SK-N-DZ (cell line): Measurements from ENCODE around the gene ARSK.

ENCODE experiments used
- DNase-seq: peaks from one replicate; pipeline ENCODE4 v3.0.0-alpha.2; 2015; ENCODE audit warnings: low spot score
- small RNA-seq, 2 experiments: library from RNA; depleted of rRNA; stranded (forward); fragments of <200 nt; gene quantifications; one replicate each; pipeline ENCODE3, GENCODE V24; 2014

The ARSK gene

DNA sequence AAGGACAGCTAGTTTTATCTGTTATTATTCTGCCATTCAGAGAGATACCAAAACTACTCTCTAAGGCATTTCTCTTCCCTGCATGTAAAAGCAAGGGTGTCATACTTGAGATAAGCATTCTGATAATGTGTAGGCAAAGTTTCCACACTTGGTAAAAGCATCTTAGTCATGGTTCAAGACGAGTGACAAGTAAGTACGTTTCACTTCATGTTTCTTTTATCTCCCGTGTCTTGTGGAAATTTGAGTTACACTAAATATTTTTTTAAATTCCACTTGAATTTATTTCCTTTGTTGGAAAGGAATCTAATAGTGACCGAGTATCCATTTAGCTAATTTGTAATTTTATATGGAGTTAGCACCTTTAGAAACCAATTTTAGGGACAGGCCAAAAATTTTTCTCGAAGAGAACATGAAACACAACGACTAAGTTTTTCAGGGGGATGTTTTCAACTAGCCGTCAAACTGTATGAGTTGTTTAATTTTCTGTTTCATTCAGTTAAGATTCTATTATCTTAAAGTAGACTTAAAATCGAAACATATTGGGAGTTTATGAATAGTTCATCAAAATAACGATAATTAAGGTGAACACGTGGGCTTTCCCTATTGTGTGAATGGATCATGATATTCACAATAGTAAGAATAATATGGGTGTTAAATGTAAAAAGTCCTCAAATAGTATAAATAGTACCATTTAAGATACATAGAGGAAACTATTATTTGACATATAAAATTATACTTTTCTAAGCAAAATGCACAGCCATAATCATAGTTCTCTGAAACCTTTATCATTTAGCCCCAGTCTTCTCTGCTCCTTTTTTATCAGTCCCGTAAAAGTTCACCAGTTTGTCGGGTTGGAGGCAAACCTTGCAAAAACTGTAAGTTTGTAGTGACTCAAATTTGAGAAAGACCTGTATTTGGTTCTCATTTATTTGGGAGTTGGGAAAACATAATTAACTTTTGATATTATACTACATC lies 93.3 kb downstream of the ARSK start:
- DNase-seq: no peak

DNA sequence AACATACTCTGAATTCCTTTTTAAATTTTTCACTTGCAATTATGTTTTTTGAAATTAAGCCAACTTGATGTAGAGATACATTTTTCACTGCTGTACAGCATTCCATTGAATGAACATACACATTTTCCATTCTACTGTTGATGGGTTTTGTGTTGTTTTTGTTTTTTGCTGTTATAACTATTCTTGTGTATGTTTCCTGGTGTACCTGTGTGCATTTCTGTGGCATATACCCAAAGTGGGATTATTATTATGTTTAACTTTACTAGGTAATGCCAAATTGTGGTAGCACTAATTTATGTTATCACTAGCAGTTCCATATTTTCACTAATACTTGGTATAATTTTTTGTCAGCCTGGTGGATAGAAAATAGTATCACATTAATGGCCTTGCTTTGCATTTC lies 94.4 kb downstream of the ARSK start:
- no peak for DNase-seq

DNA sequence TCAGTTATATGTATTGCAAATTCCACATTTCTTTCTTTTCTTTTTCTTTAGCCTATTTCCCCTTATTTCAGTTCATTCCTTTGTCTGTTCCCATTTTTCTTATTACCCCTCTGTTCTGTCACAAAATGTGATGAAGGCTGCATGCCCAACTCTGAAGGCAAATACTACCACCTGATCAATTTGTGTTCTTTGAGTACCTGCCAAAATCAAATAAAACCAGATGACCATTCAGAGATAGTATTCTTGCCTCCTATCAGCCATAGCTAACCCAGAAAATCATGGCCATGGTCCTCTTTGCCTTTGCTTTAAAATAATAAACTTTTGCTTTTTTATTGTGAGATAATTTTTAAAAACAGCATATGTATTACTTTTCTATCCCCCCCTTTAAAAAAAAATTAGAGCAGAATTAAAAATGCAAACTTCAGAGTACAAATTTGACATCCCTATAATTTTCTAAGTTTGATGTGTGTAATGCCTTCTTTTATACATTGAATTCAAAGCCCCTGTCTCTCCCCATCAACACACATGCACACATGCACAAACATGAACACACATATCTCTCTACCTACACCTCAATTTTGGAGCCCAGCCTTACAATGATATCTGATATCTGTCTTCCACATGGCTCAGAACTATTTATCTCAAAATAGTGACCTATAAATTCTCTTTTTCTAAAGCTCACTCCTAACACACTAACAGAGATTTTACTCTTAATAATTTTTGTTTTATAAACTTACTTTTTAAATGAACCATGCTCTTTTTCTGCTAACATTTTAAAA lies 95.1 kb downstream of the ARSK start:
- no peak for DNase-seq

DNA sequence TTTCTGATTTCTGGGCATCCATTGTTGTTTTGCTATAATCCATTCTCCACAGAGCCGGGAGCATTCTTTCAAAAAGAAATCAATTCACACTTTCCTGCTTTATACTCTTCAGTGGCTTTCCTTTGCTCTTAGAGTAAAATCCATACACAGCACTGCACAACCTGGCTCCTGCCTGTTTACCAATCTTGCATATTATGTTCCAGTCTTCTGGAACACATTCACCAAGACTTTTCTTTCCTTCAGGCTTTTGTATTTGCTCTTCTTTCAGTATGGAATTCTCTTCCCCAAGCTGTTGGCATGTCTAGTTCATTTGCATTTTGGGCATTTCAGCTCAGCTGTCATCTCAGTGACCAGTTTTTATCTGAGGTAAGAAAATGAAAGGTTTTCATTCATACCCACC lies 97.9 kb downstream of the ARSK start:
- DNase-seq: no peak

DNA sequence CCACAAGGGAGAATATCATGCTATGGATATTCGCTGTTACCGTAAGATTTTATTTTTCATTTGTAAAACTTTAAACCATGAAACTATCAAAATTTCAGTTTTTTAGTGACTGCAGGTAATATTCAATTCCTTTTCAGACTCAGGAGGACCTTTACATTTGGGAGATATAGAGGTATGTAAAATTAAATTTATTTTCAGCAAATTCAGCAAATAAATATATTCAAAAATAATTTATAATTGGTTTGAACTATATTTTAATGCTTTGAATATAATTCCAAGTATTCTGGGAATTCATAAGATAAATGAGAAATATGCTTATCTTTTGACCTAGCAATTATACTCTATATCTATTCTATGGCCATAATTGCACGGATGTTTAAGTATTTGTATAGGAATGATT lies 99.3 kb downstream of the ARSK start:
- no peak for DNase-seq

Small RNAs within 50 kb of the gene (small RNA-seq; reads per million reads assigned to genes)
- 0 reads per million in 2 experiments for gene RNU6-308P
